ENCODE data around the gene KDM3B.

- TF ChIP-seq CTCF (IDR thresholded peaks at IDR 0.05; ENCODE audit: borderline replicate concordance, extremely low read depth, low read length, poor library complexity, severe bottlenecking), result no peak
- no peak for TF ChIP-seq EZH2 (IDR thresholded peaks at IDR 0.05; ENCODE audit: borderline replicate concordance, low read depth, low read length, severe bottlenecking)
These were observed 91.7 kb downstream of the KDM3B start for GRCh38 chr5:138444078-138444773.
